ENCODE results near the gene KCNQ1.

DNA sequence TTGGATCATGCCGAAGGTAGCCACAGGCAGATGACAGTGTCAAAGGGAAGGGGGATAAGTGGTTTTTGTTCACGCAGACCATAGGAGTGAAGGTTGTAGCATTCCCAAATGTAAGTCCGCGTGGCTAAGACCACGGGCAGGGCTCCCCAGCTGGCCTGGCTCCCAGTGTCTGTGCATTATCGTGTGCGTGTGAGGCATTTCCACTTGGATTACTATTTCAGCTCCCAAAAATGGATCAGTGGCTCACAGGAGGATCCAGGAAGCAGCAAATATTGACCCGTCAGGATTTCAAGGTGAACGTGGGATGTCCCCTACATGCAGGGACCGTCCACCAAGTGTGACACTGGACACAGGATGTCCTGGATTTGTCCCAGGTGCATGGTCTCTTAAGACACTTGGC is 430.2 kb downstream of the KCNQ1 start:
- TF ChIP-seq EZH2 (IDR thresholded peaks at IDR 0.05; ENCODE audit: borderline replicate concordance, low read depth, low read length) (no peak), KAT2B (IDR thresholded peaks at IDR 0.05; ENCODE audit: low read depth, low read length) (no peak), JUND (IDR thresholded peaks at IDR 0.05; ENCODE audit: borderline replicate concordance, low read depth, low read length) (no peak), JUND (tag; IDR thresholded peaks at IDR 0.05; ENCODE audit: borderline replicate concordance, low read depth, low read length) (no peak), FOXA1 (IDR thresholded peaks at IDR 0.05; ENCODE audit: borderline replicate concordance) (no peak), POLR2AphosphoS5 (IDR thresholded peaks at IDR 0.05; ENCODE audit: control insufficient read depth, insufficient read depth, low read depth, low read length) (no peak), PURB (CRISPR knock-in tag; IDR thresholded peaks at IDR 0.05; ENCODE audit: low read depth) (no peak), MAZ (CRISPR knock-in tag; conservative IDR thresholded peaks at IDR 0.05 in 1 of 2, IDR thresholded peaks at IDR 0.05 in 1 of 2) (no peak), ZNF324 (CRISPR knock-in tag; IDR thresholded peaks at IDR 0.05) (no peak), ZNF232 (CRISPR knock-in tag; IDR thresholded peaks at IDR 0.05) (no peak)
- TF ChIP-seq, protein P1, sequence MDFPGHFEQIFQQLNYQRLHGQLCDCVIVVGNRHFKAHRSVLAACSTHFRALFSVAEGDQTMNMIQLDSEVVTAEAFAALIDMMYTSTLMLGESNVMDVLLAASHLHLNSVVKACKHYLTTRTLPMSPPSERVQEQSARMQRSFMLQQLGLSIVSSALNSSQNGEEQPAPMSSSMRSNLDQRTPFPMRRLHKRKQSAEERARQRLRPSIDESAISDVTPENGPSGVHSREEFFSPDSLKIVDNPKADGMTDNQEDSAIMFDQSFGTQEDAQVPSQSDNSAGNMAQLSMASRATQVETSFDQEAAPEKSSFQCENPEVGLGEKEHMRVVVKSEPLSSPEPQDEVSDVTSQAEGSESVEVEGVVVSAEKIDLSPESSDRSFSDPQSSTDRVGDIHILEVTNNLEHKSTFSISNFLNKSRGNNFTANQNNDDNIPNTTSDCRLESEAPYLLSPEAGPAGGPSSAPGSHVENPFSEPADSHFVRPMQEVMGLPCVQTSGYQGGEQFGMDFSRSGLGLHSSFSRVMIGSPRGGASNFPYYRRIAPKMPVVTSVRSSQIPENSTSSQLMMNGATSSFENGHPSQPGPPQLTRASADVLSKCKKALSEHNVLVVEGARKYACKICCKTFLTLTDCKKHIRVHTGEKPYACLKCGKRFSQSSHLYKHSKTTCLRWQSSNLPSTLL (IDR thresholded peaks at IDR 0.05), result no peak
- TF ChIP-seq, protein P2, sequence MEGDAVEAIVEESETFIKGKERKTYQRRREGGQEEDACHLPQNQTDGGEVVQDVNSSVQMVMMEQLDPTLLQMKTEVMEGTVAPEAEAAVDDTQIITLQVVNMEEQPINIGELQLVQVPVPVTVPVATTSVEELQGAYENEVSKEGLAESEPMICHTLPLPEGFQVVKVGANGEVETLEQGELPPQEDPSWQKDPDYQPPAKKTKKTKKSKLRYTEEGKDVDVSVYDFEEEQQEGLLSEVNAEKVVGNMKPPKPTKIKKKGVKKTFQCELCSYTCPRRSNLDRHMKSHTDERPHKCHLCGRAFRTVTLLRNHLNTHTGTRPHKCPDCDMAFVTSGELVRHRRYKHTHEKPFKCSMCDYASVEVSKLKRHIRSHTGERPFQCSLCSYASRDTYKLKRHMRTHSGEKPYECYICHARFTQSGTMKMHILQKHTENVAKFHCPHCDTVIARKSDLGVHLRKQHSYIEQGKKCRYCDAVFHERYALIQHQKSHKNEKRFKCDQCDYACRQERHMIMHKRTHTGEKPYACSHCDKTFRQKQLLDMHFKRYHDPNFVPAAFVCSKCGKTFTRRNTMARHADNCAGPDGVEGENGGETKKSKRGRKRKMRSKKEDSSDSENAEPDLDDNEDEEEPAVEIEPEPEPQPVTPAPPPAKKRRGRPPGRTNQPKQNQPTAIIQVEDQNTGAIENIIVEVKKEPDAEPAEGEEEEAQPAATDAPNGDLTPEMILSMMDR (IDR thresholded peaks at IDR 0.05 in 2 of 3, conservative IDR thresholded peaks at IDR 0.05 in 1 of 3; ENCODE audit: insufficient read depth in 2 of 3, low read depth in 1 of 3, low read length in 3 of 3), result no peak; a peak in 1 of 6 replicates
- TF ChIP-seq, protein P3, sequence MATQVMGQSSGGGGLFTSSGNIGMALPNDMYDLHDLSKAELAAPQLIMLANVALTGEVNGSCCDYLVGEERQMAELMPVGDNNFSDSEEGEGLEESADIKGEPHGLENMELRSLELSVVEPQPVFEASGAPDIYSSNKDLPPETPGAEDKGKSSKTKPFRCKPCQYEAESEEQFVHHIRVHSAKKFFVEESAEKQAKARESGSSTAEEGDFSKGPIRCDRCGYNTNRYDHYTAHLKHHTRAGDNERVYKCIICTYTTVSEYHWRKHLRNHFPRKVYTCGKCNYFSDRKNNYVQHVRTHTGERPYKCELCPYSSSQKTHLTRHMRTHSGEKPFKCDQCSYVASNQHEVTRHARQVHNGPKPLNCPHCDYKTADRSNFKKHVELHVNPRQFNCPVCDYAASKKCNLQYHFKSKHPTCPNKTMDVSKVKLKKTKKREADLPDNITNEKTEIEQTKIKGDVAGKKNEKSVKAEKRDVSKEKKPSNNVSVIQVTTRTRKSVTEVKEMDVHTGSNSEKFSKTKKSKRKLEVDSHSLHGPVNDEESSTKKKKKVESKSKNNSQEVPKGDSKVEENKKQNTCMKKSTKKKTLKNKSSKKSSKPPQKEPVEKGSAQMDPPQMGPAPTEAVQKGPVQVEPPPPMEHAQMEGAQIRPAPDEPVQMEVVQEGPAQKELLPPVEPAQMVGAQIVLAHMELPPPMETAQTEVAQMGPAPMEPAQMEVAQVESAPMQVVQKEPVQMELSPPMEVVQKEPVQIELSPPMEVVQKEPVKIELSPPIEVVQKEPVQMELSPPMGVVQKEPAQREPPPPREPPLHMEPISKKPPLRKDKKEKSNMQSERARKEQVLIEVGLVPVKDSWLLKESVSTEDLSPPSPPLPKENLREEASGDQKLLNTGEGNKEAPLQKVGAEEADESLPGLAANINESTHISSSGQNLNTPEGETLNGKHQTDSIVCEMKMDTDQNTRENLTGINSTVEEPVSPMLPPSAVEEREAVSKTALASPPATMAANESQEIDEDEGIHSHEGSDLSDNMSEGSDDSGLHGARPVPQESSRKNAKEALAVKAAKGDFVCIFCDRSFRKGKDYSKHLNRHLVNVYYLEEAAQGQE (IDR thresholded peaks at IDR 0.05; ENCODE audit: borderline replicate concordance), result no peak
- TF ChIP-seq, protein P3 (CRISPR knock-in tag; IDR thresholded peaks at IDR 0.05; ENCODE audit: low read depth), result no peak
- TF ChIP-seq, protein P4, sequence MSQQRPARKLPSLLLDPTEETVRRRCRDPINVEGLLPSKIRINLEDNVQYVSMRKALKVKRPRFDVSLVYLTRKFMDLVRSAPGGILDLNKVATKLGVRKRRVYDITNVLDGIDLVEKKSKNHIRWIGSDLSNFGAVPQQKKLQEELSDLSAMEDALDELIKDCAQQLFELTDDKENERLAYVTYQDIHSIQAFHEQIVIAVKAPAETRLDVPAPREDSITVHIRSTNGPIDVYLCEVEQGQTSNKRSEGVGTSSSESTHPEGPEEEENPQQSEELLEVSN (IDR thresholded peaks at IDR 0.05; ENCODE audit: borderline replicate concordance in 1 of 2, extremely low read depth in 1 of 2, insufficient read depth in 1 of 2, insufficient read length in 1 of 2, low read depth in 1 of 2, low read length in 1 of 2, poor library complexity in 1 of 2, severe bottlenecking in 1 of 2), result no peak
- TF ChIP-seq, protein P5, sequence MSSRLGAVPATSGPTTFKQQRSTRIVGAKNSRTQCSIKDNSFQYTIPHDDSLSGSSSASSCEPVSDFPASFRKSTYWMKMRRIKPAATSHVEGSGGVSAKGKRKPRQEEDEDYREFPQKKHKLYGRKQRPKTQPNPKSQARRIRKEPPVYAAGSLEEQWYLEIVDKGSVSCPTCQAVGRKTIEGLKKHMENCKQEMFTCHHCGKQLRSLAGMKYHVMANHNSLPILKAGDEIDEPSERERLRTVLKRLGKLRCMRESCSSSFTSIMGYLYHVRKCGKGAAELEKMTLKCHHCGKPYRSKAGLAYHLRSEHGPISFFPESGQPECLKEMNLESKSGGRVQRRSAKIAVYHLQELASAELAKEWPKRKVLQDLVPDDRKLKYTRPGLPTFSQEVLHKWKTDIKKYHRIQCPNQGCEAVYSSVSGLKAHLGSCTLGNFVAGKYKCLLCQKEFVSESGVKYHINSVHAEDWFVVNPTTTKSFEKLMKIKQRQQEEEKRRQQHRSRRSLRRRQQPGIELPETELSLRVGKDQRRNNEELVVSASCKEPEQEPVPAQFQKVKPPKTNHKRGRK (tag; IDR thresholded peaks at IDR 0.05), result no peak
